Stimulated activated CD4-positive, alpha-beta T cell treated with anti-CD3 and anti-CD28 coated beads, Interleukin-4, amount 100 ng/mL, for 4 hours (primary cell): ENCODE measurements around the gene S100G.

ENCODE experiments used
- DNase-seq, 2 experiments: peaks; one replicate each; pipeline ENCODE4 v3.0.0-alpha.2; 2020

The S100G gene

GRCh38 chrX:16651391-16652024 lies 1.6 kb downstream of the S100G start:
- no peak for DNase-seq

- DNase-seq, result no peak
Measured at GRCh38 chrX:16653424-16653823, 3.5 kb downstream of the S100G start.

GRCh38 chrX:16654093-16654492 lies 4.1 kb downstream of the S100G start:
- no peak for DNase-seq

GRCh38 chrX:16658284-16658683 lies 8.3 kb downstream of the S100G start:
- DNase-seq, result no peak

- no peak for DNase-seq
Measured at GRCh38 chrX:16659321-16659720, 9.4 kb downstream of the S100G start.

- DNase-seq, result no peak
Measured at GRCh38 chrX:16661495-16661894, 11.5 kb downstream of the S100G start.

GRCh38 chrX:16662402-16662801 lies 12.4 kb downstream of the S100G start:
- no peak for DNase-seq

GRCh38 chrX:16664074-16664473 lies 14.1 kb downstream of the S100G start:
- DNase-seq, result no peak

GRCh38 chrX:16664626-16665025 lies 14.7 kb downstream of the S100G start:
- no peak for DNase-seq

GRCh38 chrX:16665089-16665488 lies 15.1 kb downstream of the S100G start:
- no peak for DNase-seq

- DNase-seq, result no peak
Measured at GRCh38 chrX:16666541-16666940, 16.6 kb downstream of the S100G start.

- peak in 1 of 2 experiments; percentile 7 for DNase-seq
Measured at GRCh38 chrX:16671005-16671404, 21.0 kb downstream of the S100G start.

- DNase-seq, result no peak
Measured at GRCh38 chrX:16678689-16679088, 28.7 kb downstream of the S100G start.

GRCh38 chrX:16683007-16683664 lies 33.2 kb downstream of the S100G start:
- DNase-seq, result no peak

- DNase-seq, result no peak
Measured at GRCh38 chrX:16687514-16687913, 37.6 kb downstream of the S100G start.

GRCh38 chrX:16695079-16695676 lies 45.2 kb downstream of the S100G start:
- peak; percentile 29 to 51 for DNase-seq

- DNase-seq, result no peak
Measured at GRCh38 chrX:16696956-16697355, 47.0 kb downstream of the S100G start.

GRCh38 chrX:16699389-16699788 lies 49.4 kb downstream of the S100G start:
- DNase-seq, result no peak

- DNase-seq, result no peak
Measured at GRCh38 chrX:16700734-16701133, 50.8 kb downstream of the S100G start.

GRCh38 chrX:16702700-16703599 lies 53.0 kb downstream of the S100G start:
- no peak for DNase-seq
